Kidney epithelial cell (primary cell): ENCODE results near the gene ZNF79. TPM values are rescaled to one million over a fixed set of nuclear protein-coding genes. Genes with fewer than 3 reads are reported as not detected.

Experiments
- DNase-seq: peaks from one replicate; pipeline ENCODE4 v3.0.0-alpha.2; 2010; ENCODE audit warnings: low read depth
- H3K27me3 ChIP-seq: 2 replicates; pipeline ENCODE4 v1.6.0; 2011; ENCODE audit warnings: low read length; ENCODE audit not compliant: control insufficient read depth, insufficient read depth
- H3K36me3 ChIP-seq: 2 replicates; pipeline ENCODE4 v1.5.1; 2011; ENCODE audit warnings: low read length; ENCODE audit not compliant: control insufficient read depth, insufficient read depth
- H3K4me3 ChIP-seq: 2 replicates; pipeline ENCODE4 v1.5.1; 2011; ENCODE audit warnings: low read depth, mild to moderate bottlenecking, control low read depth, low read length
- CTCF ChIP-seq: IDR thresholded peaks from 2 replicates; pipeline ENCODE4 v1.5.1; 2011; ENCODE audit warnings: mild to moderate bottlenecking, moderate library complexity, low read length, control low read depth, inconsistent platforms; ENCODE audit not compliant: insufficient read depth, poor library complexity, severe bottlenecking
- total RNA-seq: library from RNA; depleted of rRNA; stranded (reverse); fragments of >200 nt; gene quantifications from 2 replicates; pipeline ENCODE4 v1.2.3, GENCODE V29; 2015

ZNF79 gene
- total RNA-seq, 1 donor from 2014 or later = 5.7 TPM

- no peak for TF ChIP-seq CTCF
- Histone ChIP-seq H3K4me3 (no peak overlapping the region), H3K27me3 (no peaks in the 10 kb centered on the region), H3K36me3 (peaks cover 2% of the 10 kb centered on the region)
- no peak for DNase-seq
Measured at GRCh38 chr9:127399736-127400269, 24.4 kb upstream of the ZNF79 start.

DNA sequence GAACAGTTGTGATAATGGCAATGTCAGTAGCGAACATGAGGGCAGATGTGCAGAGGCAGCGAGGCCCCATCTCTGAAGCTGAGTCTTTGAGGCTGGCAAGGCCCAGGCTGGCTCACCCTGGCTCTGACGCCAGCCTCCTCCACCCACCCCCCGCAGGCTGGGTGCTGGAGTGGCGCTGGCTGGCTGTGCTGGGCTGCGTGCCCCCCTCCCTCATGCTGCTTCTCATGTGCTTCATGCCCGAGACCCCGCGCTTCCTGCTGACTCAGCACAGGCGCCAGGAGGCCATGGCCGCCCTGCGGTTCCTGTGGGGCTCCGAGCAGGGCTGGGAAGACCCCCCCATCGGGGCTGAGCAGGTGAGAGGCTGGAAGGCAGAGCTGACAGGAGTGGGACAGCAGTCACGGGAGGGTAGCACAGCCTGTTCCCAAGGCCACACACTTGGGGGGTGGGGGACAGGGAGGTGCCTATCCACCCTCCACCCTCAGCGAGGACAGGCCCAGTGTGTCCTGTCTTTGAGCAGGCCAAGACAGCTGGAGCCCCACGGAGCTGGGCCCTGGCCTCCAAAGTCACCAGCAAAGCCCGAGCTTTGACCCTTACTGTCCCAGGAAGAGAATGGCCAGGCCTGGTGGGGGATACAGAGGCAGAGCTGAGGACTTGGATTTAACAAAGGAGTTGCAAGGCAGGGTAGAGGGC is 21.6 kb upstream of the ZNF79 start:
- Histone ChIP-seq H3K4me3 (no peak overlapping the region), H3K27me3 (no peaks in the 10 kb centered on the region), H3K36me3 (peaks cover 4% of the 10 kb centered on the region)
- no peak for DNase-seq
- no peak for TF ChIP-seq CTCF

- no peaks in the 10 kb centered on the region for H3K27me3 ChIP-seq
- no peak for TF ChIP-seq CTCF
- no peak overlapping the region for H3K4me3 ChIP-seq
- DNase-seq = no peak
- peaks cover 4% of the 10 kb centered on the region for H3K36me3 ChIP-seq
Measured at GRCh38 chr9:127403507-127404192, 20.5 kb upstream of the ZNF79 start.

- no peak overlapping the region for H3K4me3 ChIP-seq
- H3K27me3 ChIP-seq = no peaks in the 10 kb centered on the region
Measured at GRCh38 chr9:127404631-127405030, 19.6 kb upstream of the ZNF79 start.

DNA sequence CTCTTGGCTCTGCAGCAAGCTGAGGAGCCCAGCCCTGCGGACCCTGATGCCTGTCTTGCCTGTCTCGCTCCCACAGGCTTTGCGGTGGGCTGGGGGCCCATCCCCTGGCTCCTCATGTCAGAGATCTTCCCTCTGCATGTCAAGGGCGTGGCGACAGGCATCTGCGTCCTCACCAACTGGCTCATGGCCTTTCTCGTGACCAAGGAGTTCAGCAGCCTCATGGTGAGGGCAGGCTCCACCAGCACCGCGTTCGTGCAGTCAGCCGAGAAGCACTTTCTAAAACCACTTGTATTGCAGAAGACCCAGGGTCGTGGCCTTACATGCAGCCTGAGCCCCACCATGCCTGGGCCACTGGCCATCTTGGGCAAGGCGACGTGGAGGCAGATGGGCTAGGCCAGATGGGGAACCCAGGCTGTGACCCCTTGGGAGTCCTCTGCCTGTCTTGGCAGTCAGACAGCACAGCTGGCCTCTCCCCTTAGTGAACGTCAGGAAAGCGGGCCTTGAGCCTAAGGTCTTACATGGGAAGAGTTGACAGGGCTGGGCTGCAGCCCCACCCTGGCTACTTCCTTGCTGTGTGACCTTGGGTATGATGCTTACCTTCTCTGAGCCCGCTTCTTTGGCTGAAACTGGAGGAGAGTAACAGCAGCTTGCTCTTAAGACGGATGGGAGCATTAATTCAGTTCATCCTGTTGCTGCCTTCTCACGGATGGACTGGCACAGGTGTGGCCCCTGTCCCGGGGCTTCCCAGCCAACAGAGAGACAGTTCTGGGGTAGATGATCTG is 18.6 kb upstream of the ZNF79 start:
- Histone ChIP-seq H3K36me3 (peaks cover 4% of the 10 kb centered on the region), H3K27me3 (no peaks in the 10 kb centered on the region), H3K4me3 (no peak overlapping the region)
- TF ChIP-seq CTCF = no peak
- no peak for DNase-seq

More at GRCh38 chr9:127404631-127405030, 19.6 kb upstream of the ZNF79 start:
- H3K36me3 ChIP-seq = peaks cover 4% of the 10 kb centered on the region
- no peak for DNase-seq
- TF ChIP-seq CTCF = no peak
